H1 (cell line): ENCODE data around the gene ARID1B. TPM values are rescaled to one million over a fixed set of nuclear protein-coding genes. Genes with fewer than 3 reads are reported as not detected.

ENCODE experiments used
- CTCF ChIA-PET: fragments of 300-600 bp; sonication (Branson Sonifier 250); formaldehyde crosslinking; loops from one replicate; lab custom pipeline; 2021; ENCODE audit not compliant: partially characterized antibody; lab: Charles Lee
- POLR2A ChIA-PET: fragments of 300-600 bp; sonication (Branson Sonifier 250); formaldehyde crosslinking; loops from one replicate; lab custom pipeline; 2021; ENCODE audit warnings: inconsistent platforms; ENCODE audit not compliant: partially characterized antibody; lab: Charles Lee
- DNase-seq, 2 experiments: peaks; one replicate each; pipeline versions ENCODE4 v3.0.0 to v3.0.0-alpha.2; 2010 to 2022; ENCODE audit warnings: low spot score in 2 of 2, low read depth in 1 of 2, mixed read lengths in 1 of 2
- FAIRE-seq: peaks from 2 replicates; lab custom pipeline; 2011; peaks lifted over from hg19 to GRCh38; lab: Jason Lieb, UNC
- H2AFZ ChIP-seq: 2 replicates; pipeline ENCODE4 v1.8.1; 2012; ENCODE audit warnings: low read length, inconsistent platforms
- H2AK5ac ChIP-seq: 2 replicates; pipeline ENCODE4 v1.6.1; 2013; ENCODE audit warnings: low read depth, low read length
- H2BK120ac ChIP-seq: replicated peaks from 2 replicates; pipeline ENCODE3; 2013; ENCODE audit warnings: low read depth, low read length, inconsistent platforms
- H2BK12ac ChIP-seq: 2 replicates; pipeline ENCODE4 v1.6.1; 2013; ENCODE audit warnings: low read depth, low read length
- H2BK15ac ChIP-seq: 2 replicates; pipeline ENCODE4 v1.6.1; 2013; ENCODE audit warnings: low read length
- H2BK20ac ChIP-seq: 2 replicates; pipeline ENCODE4 v1.6.1; 2013; ENCODE audit warnings: low read length
- H2BK5ac ChIP-seq: 2 replicates; pipeline ENCODE4 v1.6.1; 2013; ENCODE audit warnings: low read depth, low read length
- H3K14ac ChIP-seq: 2 replicates; pipeline ENCODE4 v1.6.1; 2013; ENCODE audit warnings: inconsistent platforms; ENCODE audit not compliant: insufficient read length
- H3K18ac ChIP-seq: 2 replicates; pipeline ENCODE4 v1.6.1; 2013; ENCODE audit warnings: low read length; ENCODE audit errors: extremely low read depth
- H3K23ac ChIP-seq: 2 replicates; pipeline ENCODE4 v1.6.1; 2013; ENCODE audit warnings: inconsistent platforms; ENCODE audit not compliant: insufficient read length
- H3K23me2 ChIP-seq: 2 replicates; pipeline ENCODE4 v1.6.1; 2013; ENCODE audit warnings: low read depth, low read length
- H3K27ac ChIP-seq: 2 replicates; pipeline ENCODE4 v1.6.1; 2011; ENCODE audit warnings: low read depth, low read length, inconsistent platforms
- H3K27me3 ChIP-seq, 4 experiments: replicated peaks in 1 of 4; 1 replicate in 1 of 4; 2 replicates in 3 of 4; pipeline versions ENCODE4 v1.6.1 to v1.8.1; 2011 to 2013; ENCODE audit warnings: low read length in 3 of 4, mild to moderate bottlenecking in 3 of 4, inconsistent platforms in 2 of 4, mixed read lengths in 2 of 4, moderate library complexity in 1 of 4; ENCODE audit not compliant: control insufficient read depth in 3 of 4, insufficient read depth in 3 of 4; ENCODE audit errors: extremely low read depth in 1 of 4
- H3K36me3 ChIP-seq, 4 experiments: 2 replicates each; pipeline versions ENCODE4 v1.6.1 to v1.8.1; 2011 to 2013; ENCODE audit warnings: mild to moderate bottlenecking in 4 of 4, low read length in 3 of 4, moderate library complexity in 2 of 4, control low read depth in 1 of 4, inconsistent platforms in 1 of 4; ENCODE audit not compliant: insufficient read depth in 4 of 4, control insufficient read depth in 2 of 4
- H3K4ac ChIP-seq: replicated peaks from 2 replicates; pipeline ENCODE3; 2013; ENCODE audit warnings: low read length, low read depth, mixed read lengths, inconsistent platforms; ENCODE audit not compliant: insufficient read length
- H3K4me1 ChIP-seq, 4 experiments: replicated peaks in 1 of 4; 1 replicate in 1 of 4; 2 replicates in 3 of 4; pipeline versions ENCODE4 v1.6.1 to v1.8.1; 2011 to 2013; ENCODE audit warnings: low read length in 3 of 4, inconsistent platforms in 2 of 4, mixed read lengths in 1 of 4; ENCODE audit not compliant: insufficient read depth in 4 of 4, control insufficient read depth in 3 of 4
- H3K4me2 ChIP-seq, 2 experiments: 2 replicates each; pipeline versions ENCODE4 v1.6.1 to v1.8.1; 2011 to 2013; ENCODE audit warnings: low read depth in 2 of 2, low read length in 2 of 2, control low read depth in 1 of 2, inconsistent platforms in 1 of 2, mild to moderate bottlenecking in 1 of 2; ENCODE audit not compliant: insufficient read depth in 1 of 2
- H3K4me3 ChIP-seq, 4 experiments: fragments of 200-600, 300-600 bp in 1 of 4; sonication (generic), shearing (Covaris generic), sonication (Bioruptor Twin) in 1 of 4; 2 replicates each; pipeline versions ENCODE4 v1.5.1 to v1.8.1; 2011 to 2016; ENCODE audit warnings: low read length in 4 of 4, low read depth in 3 of 4, control low read depth in 2 of 4, inconsistent platforms in 2 of 4, mild to moderate bottlenecking in 2 of 4, mixed read lengths in 1 of 4, moderate library complexity in 1 of 4; ENCODE audit not compliant: insufficient read depth in 2 of 4; ENCODE audit errors: extremely low read depth in 1 of 4
- H3K56ac ChIP-seq: replicated peaks from 2 replicates; pipeline ENCODE3; 2013; ENCODE audit warnings: low read depth, mild to moderate bottlenecking, mixed read lengths, low read length, inconsistent platforms; ENCODE audit not compliant: insufficient read length
- H3K79me1 ChIP-seq: 2 replicates; pipeline ENCODE4 v1.6.1; 2013; ENCODE audit warnings: low read depth, low read length, control low read depth
- H3K79me2 ChIP-seq, 2 experiments: 2 replicates each; pipeline versions ENCODE4 v1.6.1 to v1.8.1; 2012 to 2013; ENCODE audit warnings: low read length in 2 of 2, mild to moderate bottlenecking in 2 of 2, inconsistent platforms in 1 of 2; ENCODE audit not compliant: insufficient read depth in 2 of 2, control insufficient read depth in 1 of 2
- H3K9ac ChIP-seq, 4 experiments: replicated peaks in 1 of 4; 1 replicate in 1 of 4; 2 replicates in 3 of 4; pipeline versions ENCODE4 v1.6.1 to v1.8.1; 2011 to 2013; ENCODE audit warnings: low read depth in 3 of 4, low read length in 3 of 4, control low read depth in 2 of 4, mild to moderate bottlenecking in 2 of 4, moderate library complexity in 2 of 4, inconsistent platforms in 1 of 4; ENCODE audit errors: extremely low read depth in 1 of 4
- H3K9me3 ChIP-seq, 2 experiments: 2 replicates each; pipeline versions ENCODE4 v1.6.1 to v1.8.1; 2012 to 2013; ENCODE audit warnings: mild to moderate bottlenecking in 2 of 2, moderate library complexity in 2 of 2, control low read depth in 1 of 2, inconsistent platforms in 1 of 2, low read depth in 1 of 2, low read length in 1 of 2, mixed read lengths in 1 of 2; ENCODE audit not compliant: insufficient read depth in 2 of 2
- H4K20me1 ChIP-seq, 2 experiments: replicated peaks in 1 of 2; 2 replicates each; pipeline versions ENCODE3 to v1.8.1; 2011 to 2013; ENCODE audit warnings: inconsistent platforms in 2 of 2, low read length in 2 of 2, mild to moderate bottlenecking in 1 of 2; ENCODE audit not compliant: insufficient read depth in 2 of 2, control insufficient read depth in 1 of 2
- H4K5ac ChIP-seq: 2 replicates; pipeline ENCODE4 v1.6.1; 2013; ENCODE audit warnings: low read length, low read depth, mixed read lengths, inconsistent platforms; ENCODE audit not compliant: insufficient read length
- H4K8ac ChIP-seq: 2 replicates; pipeline ENCODE4 v1.8.0; 2013; ENCODE audit warnings: mild to moderate bottlenecking, moderate library complexity, low read length, inconsistent platforms; ENCODE audit not compliant: insufficient read depth; ENCODE audit errors: extremely low read depth
- H4K91ac ChIP-seq: replicated peaks from 2 replicates; pipeline ENCODE3; 2013; ENCODE audit warnings: low read length, mixed read lengths, inconsistent platforms; ENCODE audit not compliant: insufficient read length
- CTCF ChIP-seq, 3 experiments: IDR thresholded peaks; 1 replicate in 2 of 3; 2 replicates in 1 of 3; pipeline versions ENCODE4 v1.5.1 to v1.6.1; 2011; ENCODE audit warnings: low read length in 3 of 3, mild to moderate bottlenecking in 3 of 3, inconsistent platforms in 2 of 3, low read depth in 1 of 3, moderate library complexity in 1 of 3; ENCODE audit not compliant: insufficient read depth in 1 of 3; ENCODE audit errors: control extremely low read depth in 1 of 3
- WGBS, 2 experiments: shearing (Covaris generic) in 1 of 2; methylation state at CpG; one replicate each; pipeline versions ENCODE4 v1.1.6 to v1.1.7; 2013 to 2015; ENCODE audit warnings: low lambda C conversion rate in 2 of 2, mixed read lengths in 2 of 2, inconsistent platforms in 1 of 2, low coverage in 1 of 2, missing lambda C conversion rate in 1 of 2; ENCODE audit not compliant: insufficient replicate concordance in 2 of 2, insufficient coverage in 1 of 2, insufficient read length in 1 of 2; ENCODE audit errors: extremely low coverage in 1 of 2, missing lambda C conversion rate in 1 of 2; 5-methylcytosine and 5-hydroxymethylcytosine counted together
- polyA plus RNA-seq, 7 experiments: library from polyadenylated mRNA; depleted of rRNA in 3 of 7; stranded (reverse) in 5 of 7; unstranded in 2 of 7; fragments of >200 nt in 5 of 7; fragments of 200-250 nt in 2 of 7; gene quantifications; 1 replicate in 5 of 7; 2 replicates in 1 of 7; 4 replicates in 1 of 7; pipeline versions ENCODE4 v1.2.1 to v1.2.3, GENCODE V29; 2011 to 2013; ENCODE audit warnings: missing spikeins in 2 of 7, mixed read lengths in 2 of 7
- total RNA-seq: library from RNA; stranded (reverse); fragmentation: NEBNext Ultra II Directional; extraction: Animal tissue kit (Norgen Biotek cat#: 25700); gene quantifications from 2 replicates; pipeline ENCODE4 v1.2.1, GENCODE V29; 2021

ARID1B gene
- total and polyA plus RNA-seq, 2 of the 8 experiments (the other 6 are each of a cell fraction or from before 2014, with no cell fraction given): 24.3 to 70.3 TPM

GRCh38 chr6:156779206-156780094 is 2.3 kb downstream of the ARID1B start:
- Histone ChIP-seq H3K79me1 (no peaks in the 10 kb centered on the region; the same call in 1 of the 2 replicates), H2BK20ac (no peak overlapping the region), H3K79me2 (peaks cover 7 to 66% of the 10 kb centered on the region in 2 experiments; a peak in 3 of 4 replicates), H3K27me3 (no peaks in the 10 kb centered on the region), H3K9ac (peak overlapping the region; percentile 65 to 98 (median 90)), H3K36me3 (no peaks in the 10 kb centered on the region), H2BK15ac (no peak overlapping the region), H4K20me1 (peaks cover 3 to 4% of the 10 kb centered on the region in 2 experiments), H4K91ac (no peak overlapping the region), H3K4me1 (peaks cover 2 to 16% (median 9%) of the 10 kb centered on the region in 4 experiments; a peak in 5 of 7 replicates), H2BK5ac (0 out of 2 replicates have a peak overlapping the region, but pooled peaks have one; percentile 13), H3K23ac (no peak overlapping the region), H3K4me2 (peak overlapping the region; percentile 87 to 89), H3K4me3 (peak overlapping the region; percentile 85 to 95 (median 90)), H3K23me2 (peaks cover 6% of the 10 kb centered on the region; the same call in 1 of the 2 replicates), H4K5ac (peak overlapping the region; percentile 44), H3K56ac (peak overlapping the region; percentile 13), H3K9me3 (no peaks in the 10 kb centered on the region), H2AK5ac (no peak overlapping the region), H3K27ac (peak overlapping the region; percentile 90; the same call in 1 of the 2 replicates), H2BK120ac (no peak overlapping the region), H2AFZ (no peak overlapping the region), H3K18ac (peak overlapping the region; percentile 66), H4K8ac (peak overlapping the region; percentile 99; the same call in 1 of the 2 replicates), H3K14ac (no peak overlapping the region), H3K4ac (no peak overlapping the region), H2BK12ac (peak overlapping the region; percentile 22; the same call in 1 of the 2 replicates)
- DNase-seq (peak in 1 of 2 experiments; percentile 63), FAIRE-seq (no peak)
- ChIA-PET CTCF (interaction anchor here (1.0 to 1.2 kb wide), 3 partner anchors 27 to 78 kb away, joined by 3 read pairs; no protein-coding TSS in a partner anchor), POLR2A (interaction anchor here (0.7 to 4.7 kb wide), 15 partner anchors 9 to 311 kb away, joined by 3 to 32 read pairs (median 5); no protein-coding TSS in a partner anchor)
- 0% methylated on average over 15 of the region's 108 CpGs; no CpG with 5 or more reads in 1 of the 2 experiments for WGBS, 2 experiments
- no peak for TF ChIP-seq CTCF (IDR thresholded peaks at IDR 0.05; ENCODE audit: control extremely low read depth in 1 of 3, insufficient read depth in 1 of 3, low read depth in 1 of 3, low read length in 3 of 3)
